ENCODE results near the gene FOXJ1.

The FOXJ1 gene

GRCh38 chr17:76161619-76162266, 20.7 kb upstream of the FOXJ1 start:
- H3K4me1 ChIP-seq (ENCODE audit: control insufficient read depth, low read length) = no peaks in the 10 kb centered on the region
- H3K27me3 ChIP-seq (ENCODE audit: control insufficient read depth, low read length) = peaks cover 25% of the 10 kb centered on the region
- TF ChIP-seq EZH2phosphoT487 (IDR thresholded peaks at IDR 0.05; ENCODE audit: borderline replicate concordance, low read length) (no peak), CTCF (IDR thresholded peaks at IDR 0.05; ENCODE audit: low read depth, low read length, poor library complexity, severe bottlenecking) (no peak)
- H3F3A ChIP-seq (ENCODE audit: control insufficient read depth, insufficient read depth) = no peaks in the 10 kb centered on the region
- no peak overlapping the region for H3K27ac ChIP-seq (ENCODE audit: low read depth, low read length)
- no peaks in the 10 kb centered on the region for H3K9me2 ChIP-seq (replicated peaks; ENCODE audit: control insufficient read depth, low read length)
- no peaks in the 10 kb centered on the region for H3K36me3 ChIP-seq (ENCODE audit: control insufficient read depth, low read length)
- H3K9me3 ChIP-seq (ENCODE audit: control insufficient read depth, insufficient read depth, low read length) = no peaks in the 10 kb centered on the region
- no peak overlapping the region for H3K4me2 ChIP-seq (ENCODE audit: low read length)
- no peaks in the 10 kb centered on the region for H3K79me2 ChIP-seq (ENCODE audit: control insufficient read depth, low read length)
- no peak overlapping the region for H3K4me3 ChIP-seq (ENCODE audit: low read length)
- no peaks in the 10 kb centered on the region for H4K20me1 ChIP-seq (ENCODE audit: control insufficient read depth, insufficient read depth, low read depth, low read length)

GRCh38 chr17:76160896-76161528, 20.0 kb upstream of the FOXJ1 start:
- H3K27me3 ChIP-seq (ENCODE audit: control insufficient read depth, low read length) = peaks cover 22% of the 10 kb centered on the region
- H3K36me3 ChIP-seq (ENCODE audit: control insufficient read depth, low read length) = no peaks in the 10 kb centered on the region
- H3K4me1 ChIP-seq (ENCODE audit: control insufficient read depth, low read length) = no peaks in the 10 kb centered on the region
- no peak for TF ChIP-seq CTCF (IDR thresholded peaks at IDR 0.05; ENCODE audit: low read depth, low read length, poor library complexity, severe bottlenecking)
- TF ChIP-seq EZH2phosphoT487 (IDR thresholded peaks at IDR 0.05; ENCODE audit: borderline replicate concordance, low read length) = no peak
- no peaks in the 10 kb centered on the region for H3K79me2 ChIP-seq (ENCODE audit: control insufficient read depth, low read length)
- H3K9me3 ChIP-seq (ENCODE audit: control insufficient read depth, insufficient read depth, low read length) = no peaks in the 10 kb centered on the region
- H4K20me1 ChIP-seq (ENCODE audit: control insufficient read depth, insufficient read depth, low read depth, low read length) = no peaks in the 10 kb centered on the region
- H3K27ac ChIP-seq (ENCODE audit: low read depth, low read length) = no peak overlapping the region
- H3K4me3 ChIP-seq (ENCODE audit: low read length) = no peak overlapping the region
- H3K9me2 ChIP-seq (replicated peaks; ENCODE audit: control insufficient read depth, low read length) = no peaks in the 10 kb centered on the region
- no peaks in the 10 kb centered on the region for H3F3A ChIP-seq (ENCODE audit: control insufficient read depth, insufficient read depth)
- no peak overlapping the region for H3K4me2 ChIP-seq (ENCODE audit: low read length)

GRCh38 chr17:76159157-76159556, 18.1 kb upstream of the FOXJ1 start:
- TF ChIP-seq CTCF (IDR thresholded peaks at IDR 0.05; ENCODE audit: low read depth, low read length, poor library complexity, severe bottlenecking) (no peak), EZH2phosphoT487 (IDR thresholded peaks at IDR 0.05; ENCODE audit: borderline replicate concordance, low read length) (no peak)
- H3K9me2 ChIP-seq (replicated peaks; ENCODE audit: control insufficient read depth, low read length) = no peaks in the 10 kb centered on the region
- no peak overlapping the region for H3K4me2 ChIP-seq (ENCODE audit: low read length)
- no peaks in the 10 kb centered on the region for H3K79me2 ChIP-seq (ENCODE audit: control insufficient read depth, low read length)
- H3F3A ChIP-seq (ENCODE audit: control insufficient read depth, insufficient read depth) = no peaks in the 10 kb centered on the region
- H3K9me3 ChIP-seq (ENCODE audit: control insufficient read depth, insufficient read depth, low read length) = no peaks in the 10 kb centered on the region
- no peaks in the 10 kb centered on the region for H3K4me1 ChIP-seq (ENCODE audit: control insufficient read depth, low read length)
- H3K4me3 ChIP-seq (ENCODE audit: low read length) = no peak overlapping the region
- H3K36me3 ChIP-seq (ENCODE audit: control insufficient read depth, low read length) = no peaks in the 10 kb centered on the region
- H4K20me1 ChIP-seq (ENCODE audit: control insufficient read depth, insufficient read depth, low read depth, low read length) = no peaks in the 10 kb centered on the region
- no peak overlapping the region for H3K27ac ChIP-seq (ENCODE audit: low read depth, low read length)
- peaks cover 30% of the 10 kb centered on the region for H3K27me3 ChIP-seq (ENCODE audit: control insufficient read depth, low read length)
